Kasumi-1 (cell line): Measurements from ENCODE around the gene PCDH8.
"Not testable (repeated sequence)": the region's sequence is repeated elsewhere in the genome, so short reads cannot be mapped to it uniquely, and the experiment has no call there.

Experiments
- DNase-seq, 2 experiments: peaks; one replicate each; lab custom pipeline; 2025; lab: John Stamatoyannopoulos, UW

Gene PCDH8

GRCh38 chr13:52817886-52818285, 30.6 kb downstream of the PCDH8 start:
- not testable (repeated sequence) for DNase-seq

DNA sequence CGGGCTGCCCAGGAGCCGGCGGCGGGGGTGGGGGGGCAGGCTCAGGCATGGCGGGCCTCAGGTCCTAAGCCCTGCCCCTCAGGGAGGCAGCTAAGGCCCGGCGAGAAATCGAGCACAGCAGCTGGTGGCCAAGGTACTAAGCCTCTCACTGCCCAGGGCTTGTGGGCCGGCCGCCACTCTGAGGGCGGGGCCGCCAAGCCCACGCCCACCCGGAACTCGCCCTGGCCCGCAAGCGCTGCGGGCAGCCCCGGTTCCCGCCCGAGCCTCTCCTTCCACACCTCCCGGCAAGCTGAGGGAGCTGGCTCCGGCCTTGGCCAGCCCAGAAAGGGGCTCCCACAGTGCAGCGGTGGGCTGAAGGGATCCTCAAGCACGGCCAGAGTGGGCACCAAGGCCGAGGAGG, 33.1 kb downstream of the PCDH8 start:
- no peak for DNase-seq

- no peak for DNase-seq
Measured at GRCh38 chr13:52812941-52813340, 35.5 kb downstream of the PCDH8 start.

DNA sequence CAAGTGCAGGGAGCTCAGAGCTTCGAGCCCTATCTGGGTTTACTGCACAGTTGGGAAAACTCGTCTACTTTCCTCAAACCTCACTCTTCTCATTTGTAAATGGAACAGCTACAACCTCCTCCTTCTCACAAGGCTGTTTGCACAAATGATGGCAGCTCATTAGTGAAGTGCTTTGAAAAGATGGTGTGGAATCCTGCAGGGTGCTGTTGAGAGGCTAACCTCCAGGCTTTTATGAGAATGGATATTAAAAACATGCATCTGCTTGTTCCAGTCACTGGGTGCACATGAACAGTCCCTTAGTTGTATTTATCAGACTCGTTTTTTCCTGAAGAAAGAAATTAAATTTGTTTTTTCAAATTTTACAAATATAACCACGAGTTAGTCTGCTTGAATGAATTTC, 36.6 kb downstream of the PCDH8 start:
- DNase-seq: no peak

DNA sequence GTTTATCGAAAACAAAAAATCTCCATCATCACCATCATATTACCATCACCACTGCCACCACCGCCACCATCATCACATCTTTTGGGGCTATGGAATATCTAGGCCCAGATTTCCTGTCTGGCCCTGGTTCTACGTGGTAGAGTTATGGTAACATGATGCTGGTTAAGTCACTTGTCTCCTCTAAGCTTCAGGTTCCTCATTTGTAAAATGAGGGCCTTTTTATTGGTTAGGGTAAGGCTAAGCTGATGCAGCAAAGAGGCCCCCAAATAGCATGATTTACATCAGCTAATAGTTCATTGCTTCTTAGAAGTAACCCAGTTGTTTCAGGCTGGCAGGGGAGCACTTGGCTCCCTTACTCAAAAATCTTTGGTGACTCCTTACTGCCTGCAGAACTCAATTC, 37.9 kb downstream of the PCDH8 start:
- peak; percentile 30 to 53 for DNase-seq

DNA sequence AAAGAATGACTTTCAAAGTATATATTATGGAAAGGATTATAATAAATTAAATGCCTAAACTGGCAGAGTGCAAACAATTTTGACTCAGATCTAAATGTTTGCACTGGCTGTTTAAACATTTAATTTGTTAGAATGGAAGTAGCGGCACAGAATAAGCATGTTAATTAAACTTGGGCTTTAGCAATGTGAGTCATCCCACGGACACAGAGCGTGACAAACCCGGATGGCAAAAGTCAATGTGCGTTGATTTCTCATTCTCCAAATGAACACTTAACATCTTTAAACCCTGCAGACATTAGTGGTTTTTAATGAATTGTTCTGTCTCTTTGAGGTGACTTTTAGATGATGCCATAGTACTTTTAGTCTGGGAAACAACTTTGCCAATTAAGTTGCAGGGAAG, 38.4 kb downstream of the PCDH8 start:
- no peak for DNase-seq

DNA sequence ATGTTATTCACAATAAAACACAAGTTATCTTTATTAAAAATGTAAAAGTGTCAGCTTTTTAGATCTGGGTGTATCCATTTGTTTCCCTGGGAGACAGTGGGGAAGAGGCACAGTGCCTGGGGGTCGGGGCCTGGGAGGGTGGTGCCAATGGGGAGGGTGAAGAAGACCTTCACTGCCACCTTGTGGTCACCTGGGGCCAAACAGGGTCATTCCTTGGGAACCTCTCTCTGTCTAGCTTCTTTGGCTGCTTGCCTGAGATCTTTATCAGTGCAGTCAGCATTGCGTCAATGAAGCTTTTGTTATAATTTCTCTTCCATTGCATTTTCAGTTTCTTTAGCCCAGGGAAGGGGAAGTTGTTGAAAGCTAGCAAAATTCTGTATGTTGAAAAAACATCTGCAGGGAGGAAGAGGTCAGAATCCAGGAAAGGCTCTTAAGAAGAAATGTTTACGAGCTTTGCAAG, 39.1 kb downstream of the PCDH8 start:
- DNase-seq: peak; percentile 90 to 92

DNA sequence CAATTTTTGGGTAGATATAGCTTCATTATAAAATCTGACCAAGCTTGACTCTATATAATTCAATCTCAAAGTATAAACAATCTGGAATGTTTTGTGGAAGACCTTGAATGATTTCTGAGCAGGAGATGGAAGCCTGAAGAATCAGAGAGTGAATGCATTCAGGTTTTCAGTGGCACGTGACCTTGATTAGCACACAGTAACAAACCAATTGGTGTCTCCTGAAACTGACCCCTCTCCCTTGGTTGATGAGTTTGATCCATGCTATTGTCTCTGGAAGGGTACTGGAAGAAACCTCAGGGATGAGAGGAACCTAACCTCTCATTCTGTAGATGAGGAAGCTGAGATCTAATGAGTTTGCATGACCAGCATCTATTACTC, 39.6 kb downstream of the PCDH8 start:
- DNase-seq: no peak

GRCh38 chr13:52806029-52806428, 42.4 kb downstream of the PCDH8 start:
- no peak for DNase-seq

GRCh38 chr13:52804202-52804641, 44.2 kb downstream of the PCDH8 start:
- DNase-seq: no peak

DNA sequence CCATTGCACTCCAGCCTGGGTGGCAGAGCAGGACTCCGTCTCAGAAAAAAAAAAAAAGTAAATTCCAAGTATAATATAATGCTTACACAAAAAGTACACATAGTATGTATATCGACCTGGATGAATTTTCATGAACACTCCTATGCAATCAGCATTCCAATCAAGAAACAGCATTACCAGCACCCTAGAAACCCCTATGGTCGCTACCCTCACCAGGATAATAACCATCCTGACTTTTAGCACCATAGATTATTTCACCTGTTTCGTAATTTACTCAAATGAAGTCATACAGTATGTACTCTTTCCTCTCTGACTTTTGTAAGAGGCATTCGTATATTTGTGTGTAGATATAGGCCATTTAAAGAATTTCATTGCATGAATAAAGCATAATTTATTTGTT, 47.6 kb downstream of the PCDH8 start:
- no peak for DNase-seq

GRCh38 chr13:52798770-52799430, 49.5 kb downstream of the PCDH8 start:
- no peak for DNase-seq

- no peak for DNase-seq
Measured at GRCh38 chr13:52797176-52797575, 51.3 kb downstream of the PCDH8 start.

DNA sequence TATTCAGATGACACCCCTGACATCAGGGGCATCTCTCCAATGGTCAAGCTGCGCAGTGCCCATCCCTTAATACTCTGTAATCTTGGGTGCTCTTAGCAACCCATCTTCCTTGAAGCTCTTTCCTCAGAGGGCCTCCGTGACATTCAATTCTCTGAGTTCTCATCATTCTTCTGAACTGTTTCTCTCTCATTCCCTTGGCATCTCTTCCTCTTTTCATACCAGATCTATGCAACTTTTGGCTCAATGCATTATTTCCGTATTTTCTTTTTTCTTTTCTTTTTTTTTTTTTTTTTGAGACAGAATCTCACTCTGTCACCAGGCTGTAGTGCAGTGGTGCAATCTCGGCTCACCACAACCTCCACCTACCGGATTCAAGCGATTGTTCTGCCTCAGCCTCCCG, 53.9 kb downstream of the PCDH8 start:
- DNase-seq: no peak

- DNase-seq: no peak
Measured at GRCh38 chr13:52793515-52794061, 54.9 kb downstream of the PCDH8 start.
